HCT116 (cell line): Measurements from ENCODE around the gene CPLX3. TPM values are rescaled to one million over a fixed set of nuclear protein-coding genes. Genes with fewer than 3 reads are reported as not detected.

Source experiments
- ATAC-seq: fragments of 200-7000 bp; cut with Tn5 transposase; 2 replicates; pipeline ENCODE4 v1.9.1; 2020; ENCODE audit warnings: mild to moderate bottlenecking, moderate library complexity
- BruUV-seq: library from RNA; stranded (reverse); fragments of 400-500 nt; replicated peaks from 2 replicates; lab custom pipeline; 2021; lab: Mats Ljungman, UMichigan
- CTCF ChIA-PET: fragments of 300-600 bp; sonication (Branson Sonifier 250); formaldehyde crosslinking; loops from one replicate; lab custom pipeline; 2021; ENCODE audit warnings: antibody characterized with exemption; lab: Charles Lee
- POLR2A ChIA-PET: fragments of 300-600, 350-600 bp; sonication (Branson Sonifier 250); formaldehyde crosslinking; loops from one replicate; lab custom pipeline; 2021; ENCODE audit warnings: antibody characterized with exemption; lab: Charles Lee
- RAD21 ChIA-PET, 2 experiments: fragments of 300-600 bp; sonication (Branson Sonifier 250); formaldehyde crosslinking; loops; one replicate each; lab custom pipeline; 2023; ENCODE audit warnings: low total read pairs in 2 of 2; ENCODE audit not compliant: uncharacterized antibody in 2 of 2, unreplicated experiment in 2 of 2, low non-redundant PET in 1 of 2; lab: Charles Lee
- DNase-seq: peaks from one replicate; pipeline ENCODE4 v3.0.0-alpha.2; 2010; ENCODE audit warnings: low read depth, low spot score
- H2AFZ ChIP-seq: fragments of 200-600 bp; shearing (Covaris generic), sonication (generic); 2 replicates; pipeline ENCODE4 v1.6.1; 2017; ENCODE audit warnings: low read depth, mixed run types, mixed read lengths, antibody characterized with exemption, low read length; ENCODE audit not compliant: poor library complexity, severe bottlenecking
- H3K27ac ChIP-seq: 2 replicates; pipeline ENCODE4 v1.5.1; 2012; ENCODE audit warnings: low read depth, low read length
- H3K27me3 ChIP-seq: fragments of 200-600 bp; sonication (generic); 2 replicates; pipeline ENCODE4 v1.6.1; 2016; ENCODE audit warnings: mixed run types, low read length, mixed read lengths; ENCODE audit not compliant: insufficient read depth
- H3K36me3 ChIP-seq, 2 experiments: fragments of 200-500 bp in 1 of 2; fragments of 200-600 bp in 1 of 2; sonication (Bioruptor generic) in 1 of 2; sonication (generic) in 1 of 2; 2 replicates each; pipeline versions ENCODE4 v1.5.1 to v1.6.1; 2014 to 2016; ENCODE audit warnings: low read length in 2 of 2, inconsistent platforms in 1 of 2, mixed read lengths in 1 of 2, mixed run types in 1 of 2; ENCODE audit not compliant: insufficient read depth in 2 of 2, control insufficient read depth in 1 of 2
- H3K4me1 ChIP-seq, 2 experiments: fragments of 200-600 bp in 1 of 2; sonication (generic) in 1 of 2; 2 replicates each; pipeline versions ENCODE4 v1.5.1 to v1.6.1; 2012 to 2017; ENCODE audit warnings: low read length in 2 of 2, inconsistent platforms in 1 of 2, mild to moderate bottlenecking in 1 of 2, mixed read lengths in 1 of 2, mixed run types in 1 of 2, moderate library complexity in 1 of 2; ENCODE audit not compliant: insufficient read depth in 2 of 2, control insufficient read depth in 1 of 2
- H3K4me2 ChIP-seq: fragments of 200-600 bp; sonication (generic); 2 replicates; pipeline ENCODE4 v1.6.1; 2017; ENCODE audit warnings: mixed run types, low read length, mixed read lengths
- H3K4me3 ChIP-seq, 2 experiments: fragments of 200-600 bp in 1 of 2; sonication (generic) in 1 of 2; replicated peaks in 1 of 2; 2 replicates each; pipeline ENCODE4 v1.5.1; 2011 to 2016; ENCODE audit warnings: low read length in 2 of 2, control low read depth in 1 of 2, low read depth in 1 of 2, mild to moderate bottlenecking in 1 of 2, mixed read lengths in 1 of 2, mixed run types in 1 of 2
- H3K79me2 ChIP-seq: fragments of 200-600 bp; sonication (generic); 2 replicates; pipeline ENCODE4 v1.6.1; 2017; ENCODE audit warnings: mild to moderate bottlenecking, mixed run types, low read length, moderate library complexity, mixed read lengths; ENCODE audit not compliant: insufficient read depth
- H3K9ac ChIP-seq: fragments of 200-600 bp; sonication (generic); 2 replicates; pipeline ENCODE4 v1.6.1; 2016; ENCODE audit warnings: low read length, mixed read lengths
- H3K9me2 ChIP-seq: fragments of 200-600 bp; sonication (generic), shearing (Covaris generic); 2 replicates; pipeline ENCODE4 v1.6.1; 2017; ENCODE audit warnings: mixed run types, mild to moderate bottlenecking, moderate library complexity; ENCODE audit not compliant: insufficient read depth
- H3K9me3 ChIP-seq, 2 experiments: fragments of 200-500 bp in 1 of 2; fragments of 200-600 bp in 1 of 2; sonication (Bioruptor generic) in 1 of 2; sonication (generic) in 1 of 2; 2 replicates each; pipeline ENCODE4 v1.6.1; 2014 to 2017; ENCODE audit warnings: low read length in 2 of 2, mixed read lengths in 2 of 2, inconsistent platforms in 1 of 2, low read depth in 1 of 2, mild to moderate bottlenecking in 1 of 2, mixed run types in 1 of 2, moderate library complexity in 1 of 2; ENCODE audit not compliant: control insufficient read depth in 1 of 2, insufficient read depth in 1 of 2
- H4K20me1 ChIP-seq: fragments of 200-600 bp; sonication (generic), shearing (Covaris generic); 2 replicates; pipeline ENCODE4 v1.6.1; 2017; ENCODE audit warnings: mixed run types, mild to moderate bottlenecking, moderate library complexity; ENCODE audit not compliant: insufficient read depth
- CBX3 ChIP-seq: IDR thresholded peaks from 2 replicates; pipeline ENCODE4 v1.6.1; 2012; ENCODE audit warnings: low read depth
- EGR1 ChIP-seq: IDR thresholded peaks from 2 replicates; pipeline ENCODE4 v1.6.1; 2012; ENCODE audit warnings: low read depth
- EZH2 ChIP-seq: fragments of 200-600 bp; sonication (generic); IDR thresholded peaks from 2 replicates; pipeline ENCODE4 v1.6.1; 2017; ENCODE audit warnings: antibody characterized with exemption, mixed run types
- EZH2phosphoT487 ChIP-seq: fragments of 200-600 bp; IDR thresholded peaks from 2 replicates; pipeline ENCODE4 v1.6.1; 2018; ENCODE audit warnings: antibody characterized with exemption, borderline replicate concordance
- FOSL1 ChIP-seq: IDR thresholded peaks from 2 replicates; pipeline ENCODE4 v1.6.1; 2012; ENCODE audit warnings: low read depth
- JUND ChIP-seq: IDR thresholded peaks from 2 replicates; pipeline ENCODE4 v1.6.1; 2012
- POLR2AphosphoS5 ChIP-seq: IDR thresholded peaks from 2 replicates; pipeline ENCODE4 v1.6.1; 2011; ENCODE audit warnings: mild to moderate bottlenecking, low read depth, low read length, moderate library complexity
- SP1 ChIP-seq: IDR thresholded peaks from 2 replicates; pipeline ENCODE4 v1.6.1; 2012; ENCODE audit warnings: low read depth
- SRF ChIP-seq: IDR thresholded peaks from 2 replicates; pipeline ENCODE4 v1.6.1; 2012; ENCODE audit warnings: low read depth
- TCF7L2 ChIP-seq: IDR thresholded peaks from 2 replicates; pipeline ENCODE4 v1.7.0; 2011; ENCODE audit warnings: borderline replicate concordance, inconsistent platforms; ENCODE audit not compliant: insufficient read depth, insufficient read length; ENCODE audit errors: extremely low read depth
- ZNF274 ChIP-seq: fragments of 200-500 bp; sonication (Bioruptor generic); IDR thresholded peaks from 2 replicates; pipeline ENCODE4 v1.6.1; 2014; ENCODE audit warnings: mild to moderate bottlenecking, low read depth, low read length, inconsistent platforms
- intact Hi-C: fragments of 100-400 bp; cut with micrococcal nuclease; formaldehyde crosslinking; loops from 2 replicates; pipeline ENCODE4 v1.10.0; 2022
- total RNA-seq: library from RNA; stranded (reverse); gene quantifications from one replicate; pipeline ENCODE4 v1.2.1, GENCODE V29; 2021; ENCODE audit not compliant: unreplicated experiment
- TF ChIP-seq, protein P1 (sequence below): IDR thresholded peaks from 2 replicates; pipeline ENCODE4 v1.6.1; 2012
- TF ChIP-seq, protein P2 (sequence below): IDR thresholded peaks from 2 replicates; pipeline ENCODE4 v1.6.1; 2011; ENCODE audit warnings: mild to moderate bottlenecking, low read length, moderate library complexity; ENCODE audit not compliant: insufficient replicate concordance; ENCODE audit errors: extremely low read depth
- TF ChIP-seq, protein P3 (sequence below): IDR thresholded peaks from 2 replicates; pipeline ENCODE4 v1.6.1; 2012; ENCODE audit warnings: low read depth
- TF ChIP-seq, protein P4 (sequence below), 3 experiments: fragments of 200-600 bp in 1 of 3; sonication (generic) in 1 of 3; IDR thresholded peaks in 2 of 3; conservative IDR thresholded peaks in 1 of 3; 2 replicates each; pipeline ENCODE4 v1.5.1; 2012 to 2017; ENCODE audit warnings: low read depth in 2 of 3, low read length in 2 of 3, antibody characterized with exemption in 1 of 3, borderline replicate concordance in 1 of 3, control low read depth in 1 of 3, mild to moderate bottlenecking in 1 of 3, mixed read lengths in 1 of 3, mixed run types in 1 of 3, moderate library complexity in 1 of 3; ENCODE audit not compliant: insufficient read depth in 1 of 3

The CPLX3 gene
- total RNA-seq, 1 experiment from 2014 or later, result not detected

DNA sequence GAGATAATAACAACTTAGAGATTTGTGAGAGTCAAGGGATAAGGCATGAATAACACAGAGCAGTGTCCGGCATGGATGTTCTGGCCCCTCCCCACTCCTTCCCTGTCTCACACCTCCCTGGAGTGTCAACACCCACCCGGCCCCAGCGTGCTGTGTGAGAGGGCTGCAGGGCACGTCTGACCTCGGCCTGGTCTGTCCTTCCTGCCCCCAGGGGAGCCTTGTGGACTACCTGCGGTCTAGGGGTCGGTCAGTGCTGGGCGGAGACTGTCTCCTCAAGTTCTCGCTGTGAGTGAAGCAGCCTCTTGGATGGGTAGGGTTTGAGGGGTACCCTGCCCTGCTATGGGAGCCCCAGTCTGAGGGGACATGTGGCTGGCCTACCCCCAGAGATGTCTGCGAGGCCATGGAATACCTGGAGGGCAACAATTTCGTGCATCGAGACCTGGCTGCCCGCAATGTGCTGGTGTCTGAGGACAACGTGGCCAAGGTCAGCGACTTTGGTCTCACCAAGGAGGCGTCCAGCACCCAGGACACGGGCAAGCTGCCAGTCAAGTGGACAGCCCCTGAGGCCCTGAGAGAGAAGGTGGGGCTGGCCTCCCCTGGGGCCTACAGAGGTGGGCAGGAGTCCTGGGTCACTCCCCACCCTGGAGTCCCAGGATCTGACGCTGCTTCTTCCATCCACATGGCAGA is 25.0 kb upstream of the CPLX3 start:
- H3K79me2 ChIP-seq, result no peaks in the 10 kb centered on the region
- H3K4me3 ChIP-seq, result no peak overlapping the region
- ChIA-PET RAD21 (no interaction called here), CTCF (no interaction called here), POLR2A (no interaction called here)
- intact Hi-C loops, result loop anchor here (2.0 kb wide), 1 partner anchor 31 kb away; no protein-coding TSS in a partner anchor
- H3K9me2 ChIP-seq, result no peaks in the 10 kb centered on the region
- no peak for TF ChIP-seq POLR2AphosphoS5
- TF ChIP-seq, protein P1, sequence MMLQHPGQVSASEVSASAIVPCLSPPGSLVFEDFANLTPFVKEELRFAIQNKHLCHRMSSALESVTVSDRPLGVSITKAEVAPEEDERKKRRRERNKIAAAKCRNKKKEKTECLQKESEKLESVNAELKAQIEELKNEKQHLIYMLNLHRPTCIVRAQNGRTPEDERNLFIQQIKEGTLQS, result no peak
- TF ChIP-seq ZNF274, result no peak
- TF ChIP-seq CBX3, result no peak
- TF ChIP-seq, protein P2, sequence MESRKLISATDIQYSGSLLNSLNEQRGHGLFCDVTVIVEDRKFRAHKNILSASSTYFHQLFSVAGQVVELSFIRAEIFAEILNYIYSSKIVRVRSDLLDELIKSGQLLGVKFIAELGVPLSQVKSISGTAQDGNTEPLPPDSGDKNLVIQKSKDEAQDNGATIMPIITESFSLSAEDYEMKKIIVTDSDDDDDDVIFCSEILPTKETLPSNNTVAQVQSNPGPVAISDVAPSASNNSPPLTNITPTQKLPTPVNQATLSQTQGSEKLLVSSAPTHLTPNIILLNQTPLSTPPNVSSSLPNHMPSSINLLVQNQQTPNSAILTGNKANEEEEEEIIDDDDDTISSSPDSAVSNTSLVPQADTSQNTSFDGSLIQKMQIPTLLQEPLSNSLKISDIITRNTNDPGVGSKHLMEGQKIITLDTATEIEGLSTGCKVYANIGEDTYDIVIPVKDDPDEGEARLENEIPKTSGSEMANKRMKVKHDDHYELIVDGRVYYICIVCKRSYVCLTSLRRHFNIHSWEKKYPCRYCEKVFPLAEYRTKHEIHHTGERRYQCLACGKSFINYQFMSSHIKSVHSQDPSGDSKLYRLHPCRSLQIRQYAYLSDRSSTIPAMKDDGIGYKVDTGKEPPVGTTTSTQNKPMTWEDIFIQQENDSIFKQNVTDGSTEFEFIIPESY, result no peak
- no peak for TF ChIP-seq EZH2
- TF ChIP-seq JUND, result no peak
- no peak for TF ChIP-seq SP1
- TF ChIP-seq EZH2phosphoT487, result no peak
- no peak for TF ChIP-seq SRF
- TF ChIP-seq EGR1, result no peak
- no peak for TF ChIP-seq FOSL1
- TF ChIP-seq, protein P3, sequence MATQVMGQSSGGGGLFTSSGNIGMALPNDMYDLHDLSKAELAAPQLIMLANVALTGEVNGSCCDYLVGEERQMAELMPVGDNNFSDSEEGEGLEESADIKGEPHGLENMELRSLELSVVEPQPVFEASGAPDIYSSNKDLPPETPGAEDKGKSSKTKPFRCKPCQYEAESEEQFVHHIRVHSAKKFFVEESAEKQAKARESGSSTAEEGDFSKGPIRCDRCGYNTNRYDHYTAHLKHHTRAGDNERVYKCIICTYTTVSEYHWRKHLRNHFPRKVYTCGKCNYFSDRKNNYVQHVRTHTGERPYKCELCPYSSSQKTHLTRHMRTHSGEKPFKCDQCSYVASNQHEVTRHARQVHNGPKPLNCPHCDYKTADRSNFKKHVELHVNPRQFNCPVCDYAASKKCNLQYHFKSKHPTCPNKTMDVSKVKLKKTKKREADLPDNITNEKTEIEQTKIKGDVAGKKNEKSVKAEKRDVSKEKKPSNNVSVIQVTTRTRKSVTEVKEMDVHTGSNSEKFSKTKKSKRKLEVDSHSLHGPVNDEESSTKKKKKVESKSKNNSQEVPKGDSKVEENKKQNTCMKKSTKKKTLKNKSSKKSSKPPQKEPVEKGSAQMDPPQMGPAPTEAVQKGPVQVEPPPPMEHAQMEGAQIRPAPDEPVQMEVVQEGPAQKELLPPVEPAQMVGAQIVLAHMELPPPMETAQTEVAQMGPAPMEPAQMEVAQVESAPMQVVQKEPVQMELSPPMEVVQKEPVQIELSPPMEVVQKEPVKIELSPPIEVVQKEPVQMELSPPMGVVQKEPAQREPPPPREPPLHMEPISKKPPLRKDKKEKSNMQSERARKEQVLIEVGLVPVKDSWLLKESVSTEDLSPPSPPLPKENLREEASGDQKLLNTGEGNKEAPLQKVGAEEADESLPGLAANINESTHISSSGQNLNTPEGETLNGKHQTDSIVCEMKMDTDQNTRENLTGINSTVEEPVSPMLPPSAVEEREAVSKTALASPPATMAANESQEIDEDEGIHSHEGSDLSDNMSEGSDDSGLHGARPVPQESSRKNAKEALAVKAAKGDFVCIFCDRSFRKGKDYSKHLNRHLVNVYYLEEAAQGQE, result no peak
- TF ChIP-seq, protein P4, sequence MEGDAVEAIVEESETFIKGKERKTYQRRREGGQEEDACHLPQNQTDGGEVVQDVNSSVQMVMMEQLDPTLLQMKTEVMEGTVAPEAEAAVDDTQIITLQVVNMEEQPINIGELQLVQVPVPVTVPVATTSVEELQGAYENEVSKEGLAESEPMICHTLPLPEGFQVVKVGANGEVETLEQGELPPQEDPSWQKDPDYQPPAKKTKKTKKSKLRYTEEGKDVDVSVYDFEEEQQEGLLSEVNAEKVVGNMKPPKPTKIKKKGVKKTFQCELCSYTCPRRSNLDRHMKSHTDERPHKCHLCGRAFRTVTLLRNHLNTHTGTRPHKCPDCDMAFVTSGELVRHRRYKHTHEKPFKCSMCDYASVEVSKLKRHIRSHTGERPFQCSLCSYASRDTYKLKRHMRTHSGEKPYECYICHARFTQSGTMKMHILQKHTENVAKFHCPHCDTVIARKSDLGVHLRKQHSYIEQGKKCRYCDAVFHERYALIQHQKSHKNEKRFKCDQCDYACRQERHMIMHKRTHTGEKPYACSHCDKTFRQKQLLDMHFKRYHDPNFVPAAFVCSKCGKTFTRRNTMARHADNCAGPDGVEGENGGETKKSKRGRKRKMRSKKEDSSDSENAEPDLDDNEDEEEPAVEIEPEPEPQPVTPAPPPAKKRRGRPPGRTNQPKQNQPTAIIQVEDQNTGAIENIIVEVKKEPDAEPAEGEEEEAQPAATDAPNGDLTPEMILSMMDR (IDR thresholded peaks at IDR 0.05 in 2 of 3, conservative IDR thresholded peaks at IDR 0.05 in 1 of 3; ENCODE audit: borderline replicate concordance in 1 of 3, insufficient read depth in 1 of 3, low read depth in 2 of 3, low read length in 2 of 3), result no peak
- no peak for TF ChIP-seq TCF7L2
- no peaks in the 10 kb centered on the region for H4K20me1 ChIP-seq
- no peak overlapping the region for H3K27ac ChIP-seq
- BruUV-seq, result no TSS peak
- peaks cover 3 to 16% of the 10 kb centered on the region in 2 experiments; a peak in 3 of 4 replicates for H3K4me1 ChIP-seq
- no peak overlapping the region for H3K4me2 ChIP-seq
- no peak overlapping the region for H3K9ac ChIP-seq
- H3K9me3 ChIP-seq, result no peaks in the 10 kb centered on the region
- DNase-seq (no peak), ATAC-seq (no peak)
- peaks cover 13 to 31% of the 10 kb centered on the region in 2 experiments for H3K36me3 ChIP-seq
- no peak overlapping the region for H2AFZ ChIP-seq
- H3K27me3 ChIP-seq, result no peaks in the 10 kb centered on the region
